ENCODE measurements around the gene STIM1. TPM values are rescaled to one million over a fixed set of nuclear protein-coding genes. Genes with fewer than 3 reads are reported as not detected.

Gene STIM1
- 45.3 TPM for total RNA-seq

GRCh38 chr11:3854977-3855807 is at the start of gene STIM1:
Gene STIM1, plus strand, starts transcription at chr11:3855664. Its CDS starts 607 bp downstream, at chr11:3856271.

GRCh38 chr11:3807909-3808860 is 47.3 kb upstream of the STIM1 start, which contains the start of gene PGAP2:
Gene PGAP2, plus strand, starts transcription at chr11:3808560. Its CDS starts 2,700 bp downstream, at chr11:3811260.

GRCh38 chr11:3840870-3841425 is 14.5 kb upstream of the STIM1 start, which contains the start of gene RHOG:
Gene RHOG, minus strand, starts transcription at chr11:3840959. Its CDS starts 12,821 bp downstream, at chr11:3828138.

GRCh38 chr11:4094348-4095291 is 239.2 kb downstream of the STIM1 start, which contains the start of gene RRM1:
Gene RRM1, plus strand, starts transcription at chr11:4094799. Its CDS starts 214 bp downstream, at chr11:4095013.

Small RNAs within 50 kb of the gene (small RNA-seq; reads per million reads assigned to genes)
- gene AC087441.2 (ENCODE audit: low replicate concordance) (not detected), gene RF00409 (ENCODE audit: low replicate concordance) (not detected), gene RPS29P20 (ENCODE audit: low replicate concordance) (not detected)

Other genes starting within 250 kb of the STIM1 start
- gene ART5, start 213.7 kb upstream of the STIM1 start, total RNA-seq: 1.8 TPM
- gene ART1, start 210.5 kb upstream of the STIM1 start, total RNA-seq: 3.3 TPM
- gene CHRNA10, start 184.3 kb upstream of the STIM1 start, total RNA-seq: 0.82 TPM
- 116 TPM for gene NUP98, start 58.1 kb upstream of the STIM1 start, total RNA-seq
- gene PGAP2, start 47.1 kb upstream of the STIM1 start, total RNA-seq: 28.1 TPM
- gene RHOG, start 14.7 kb upstream of the STIM1 start, total RNA-seq: 17.7 TPM
- gene RRM1, start 239.1 kb downstream of the STIM1 start, total RNA-seq: 62.5 TPM

All from metanephros (tissue), 2 donors.